Epithelial cell of prostate (primary cell): Measurements from ENCODE around the gene SH3BP5L.
"Not testable (repeated sequence)": the region's sequence is repeated elsewhere in the genome, so short reads cannot be mapped to it uniquely, and the experiment has no call there.

Source experiments
- DNase-seq: peaks from one replicate; pipeline ENCODE4 v3.0.0-alpha.2; 2011; ENCODE audit warnings: low read depth, low spot score
- H3K27ac ChIP-seq: fragments of 450-650 bp; 2 replicates; pipeline ENCODE4 v1.5.1; 2017; ENCODE audit warnings: mild to moderate bottlenecking

Gene SH3BP5L

DNA sequence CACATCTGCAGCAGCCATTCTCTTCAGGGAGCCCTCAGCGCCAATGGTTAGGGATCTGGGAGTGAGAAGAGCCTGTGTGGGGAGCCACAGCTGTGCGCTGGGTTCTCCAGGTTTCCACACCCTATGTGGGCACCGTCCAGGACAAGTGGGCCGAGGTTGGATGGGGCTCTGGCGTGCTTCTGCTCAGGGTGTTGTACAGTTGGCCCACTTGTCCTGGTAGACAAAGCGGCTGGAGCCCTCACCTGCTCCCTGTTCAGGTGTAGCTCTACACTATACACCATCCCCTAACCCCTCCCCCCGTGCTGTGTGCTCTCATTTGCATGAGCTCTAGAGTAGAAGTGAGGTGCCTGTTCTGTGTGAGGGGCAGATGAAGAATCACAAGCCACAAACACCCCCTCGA is 12.2 kb downstream of the SH3BP5L start:
- no peak overlapping the region for H3K27ac ChIP-seq
- DNase-seq, result no peak

DNA sequence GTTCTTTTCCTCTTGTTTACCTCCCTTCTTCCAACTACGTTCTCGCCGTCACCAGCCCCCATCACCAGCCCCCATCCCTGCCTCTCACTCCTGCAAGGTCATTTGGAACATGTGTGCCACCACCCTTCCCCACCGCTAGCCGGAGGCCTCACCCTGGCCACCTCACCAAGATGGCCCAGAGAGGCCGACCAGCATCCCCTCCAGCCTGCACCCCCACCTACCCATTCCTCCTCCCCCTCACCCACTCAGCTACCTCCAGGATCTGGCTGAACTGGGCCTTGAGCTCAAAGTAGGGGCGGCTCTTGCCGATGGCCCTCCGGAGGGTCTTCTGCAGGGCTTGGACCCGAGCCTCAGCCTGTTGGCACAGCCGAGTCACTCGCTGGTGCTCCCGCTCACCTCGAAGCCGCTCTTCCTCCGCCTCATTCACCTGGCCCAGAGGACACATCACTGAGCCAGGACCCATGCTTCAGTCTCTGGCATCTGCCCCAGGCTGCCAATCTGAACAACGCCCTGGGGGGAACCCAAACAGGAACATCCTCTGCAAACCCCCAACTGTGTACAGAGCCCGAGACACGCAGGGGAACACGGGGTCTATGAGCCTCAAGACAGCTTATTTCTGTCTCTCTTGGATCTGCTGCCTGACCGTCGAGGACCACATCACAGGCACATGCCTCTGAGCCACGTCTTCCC is 12.8 kb downstream of the SH3BP5L start:
- DNase-seq, result no peak

DNA sequence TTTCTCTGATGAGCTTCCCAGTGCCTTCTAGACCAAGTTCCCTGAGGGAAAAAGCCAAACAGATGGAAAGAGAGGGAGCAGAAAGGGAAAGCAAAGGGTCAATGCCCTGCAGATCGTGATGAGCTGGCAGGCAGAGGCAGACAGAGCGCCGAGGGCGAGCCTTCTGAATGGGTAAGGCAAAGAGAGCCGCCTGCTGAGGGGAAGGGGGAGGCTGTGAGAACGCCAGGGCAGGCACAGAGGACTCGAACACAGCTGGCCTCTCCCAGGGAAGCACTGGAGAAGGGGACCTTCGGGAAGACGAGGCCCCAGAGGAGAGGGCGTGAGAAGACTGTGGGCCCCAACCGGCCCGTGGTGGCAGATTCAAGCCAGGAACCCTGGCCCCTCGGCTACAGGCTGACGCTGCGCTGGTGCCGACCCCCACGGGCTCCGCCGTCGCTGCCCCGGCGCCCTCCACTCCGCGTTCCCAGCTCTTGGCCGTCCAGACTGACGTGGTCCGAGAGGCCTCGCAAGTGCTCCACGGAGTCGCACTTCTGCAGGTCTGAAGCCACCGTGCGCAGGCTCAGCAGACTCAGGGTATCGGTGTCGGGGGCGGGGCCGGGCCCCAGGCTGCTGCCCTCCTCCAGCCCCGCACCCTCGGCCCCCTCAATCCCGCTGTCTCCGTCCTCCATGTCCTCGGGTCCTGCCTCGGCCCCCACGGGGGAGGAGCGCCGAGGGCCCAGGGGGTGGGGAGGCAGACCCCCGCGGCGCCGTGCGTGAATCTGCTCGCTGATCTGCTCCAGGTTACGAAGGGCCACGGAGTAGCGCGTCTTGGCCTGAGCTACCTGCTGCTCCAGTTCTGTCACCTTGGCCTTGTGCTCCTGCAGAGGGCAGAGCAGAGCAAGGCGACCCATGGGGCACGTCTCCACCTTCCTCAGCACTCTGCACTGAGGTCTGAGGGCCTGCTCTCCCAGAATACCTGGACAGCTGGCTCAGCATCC is 13.9 kb downstream of the SH3BP5L start:
- no peak for DNase-seq
- no peak overlapping the region for H3K27ac ChIP-seq

More for the DNA sequence above, 12.8 kb downstream of the SH3BP5L start:
- H3K27ac ChIP-seq, result no peak overlapping the region

DNA sequence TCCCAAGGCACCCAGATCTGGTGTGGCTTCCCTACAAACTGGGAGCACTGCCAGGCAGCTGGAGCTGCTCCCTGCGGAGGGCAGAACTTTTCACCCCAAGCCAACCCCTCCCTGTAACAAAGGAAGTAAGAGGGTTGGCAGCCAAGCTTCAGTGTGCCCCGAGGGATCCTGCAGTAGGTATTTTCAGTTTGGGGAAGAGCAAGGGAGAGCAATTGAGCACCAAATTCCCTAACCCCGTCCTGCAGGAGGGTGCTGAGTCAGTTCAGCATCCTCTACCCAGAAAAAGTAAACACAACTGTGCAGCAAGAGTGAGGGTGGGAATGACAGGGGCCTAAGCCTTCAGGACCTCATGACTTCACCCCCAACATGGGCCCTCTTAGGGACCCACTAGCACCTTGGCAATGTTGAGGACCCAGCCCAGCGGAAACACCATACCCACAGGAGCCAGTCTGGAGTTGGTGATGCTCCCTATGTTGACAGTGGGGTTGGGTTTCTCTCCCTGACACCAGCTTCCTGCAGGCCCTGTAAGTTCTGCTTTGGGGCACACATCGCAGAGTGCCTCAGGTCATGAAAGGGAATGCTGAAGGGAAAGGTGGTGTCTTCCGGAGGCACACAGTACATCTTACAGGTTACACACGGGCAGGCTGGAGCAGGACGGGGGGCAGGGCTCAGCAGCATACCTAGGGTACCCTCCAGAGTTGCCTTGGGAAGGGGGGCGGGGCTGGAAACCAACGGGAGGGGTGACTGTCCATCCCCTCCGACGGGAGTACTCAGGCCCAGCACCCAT is 14.8 kb downstream of the SH3BP5L start:
- peak; percentile 24 for DNase-seq

GRCh38 chr1:248810000-248810726 is 15.6 kb downstream of the SH3BP5L start:
- H3K27ac ChIP-seq, result no peak overlapping the region
- no peak for DNase-seq

More for the DNA sequence above, 14.8 kb downstream of the SH3BP5L start:
- no peak overlapping the region for H3K27ac ChIP-seq

DNA sequence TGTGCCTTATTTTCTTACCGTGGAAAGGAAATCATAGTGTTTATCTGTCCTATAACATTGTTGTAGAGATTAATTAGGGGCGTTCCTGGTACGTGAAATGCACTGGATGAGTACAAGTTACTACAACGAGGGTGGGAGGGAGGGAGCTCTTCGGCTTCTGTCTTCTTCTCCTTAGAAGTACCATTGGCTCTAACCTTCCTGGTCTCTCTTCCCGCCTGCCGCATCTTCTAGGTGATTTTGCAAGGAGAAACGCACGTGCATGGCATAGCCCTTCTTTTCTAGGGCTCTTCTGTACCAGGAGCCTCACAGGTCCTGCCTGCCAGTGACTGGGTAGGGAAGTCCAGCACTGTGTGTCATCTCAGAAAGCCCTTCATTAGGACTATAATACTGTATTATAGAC is 16.8 kb downstream of the SH3BP5L start:
- no peak overlapping the region for H3K27ac ChIP-seq
- DNase-seq, result no peak

DNA sequence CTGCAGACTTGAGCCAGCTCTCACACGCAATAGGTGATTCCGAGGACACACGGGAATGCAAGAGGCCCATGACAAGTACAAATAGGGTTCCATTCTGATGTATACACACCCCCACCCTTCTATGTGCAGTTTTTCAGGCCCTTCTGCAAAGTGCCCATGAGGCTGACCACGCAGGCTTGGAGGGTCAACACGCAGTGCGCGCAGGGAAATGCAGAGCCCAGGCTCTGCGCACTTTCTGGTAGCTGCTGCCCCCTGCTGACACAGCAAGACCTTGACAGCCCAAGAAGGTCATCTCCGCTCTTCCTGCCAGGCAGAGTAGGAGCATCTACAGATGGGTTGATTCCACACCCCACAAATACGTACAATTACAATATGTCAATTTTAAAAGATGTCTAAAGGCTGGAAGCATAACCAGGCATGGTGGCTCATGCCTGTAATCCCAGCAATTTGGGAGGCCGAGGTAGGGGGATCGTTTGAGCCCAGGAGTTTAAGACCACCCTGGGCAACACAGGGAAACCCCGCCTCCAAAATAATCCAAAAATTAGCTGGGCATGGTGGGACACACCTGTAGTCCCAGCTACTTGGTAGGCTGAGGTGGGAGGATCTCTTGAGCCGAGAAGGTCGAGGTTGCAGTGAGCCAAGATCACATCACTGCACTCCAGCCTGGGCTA is 18.5 kb downstream of the SH3BP5L start:
- DNase-seq, result no peak

GRCh38 chr1:248805876-248806275 is 19.8 kb downstream of the SH3BP5L start:
- no peak for DNase-seq
- no peak overlapping the region for H3K27ac ChIP-seq

More for the DNA sequence above, 18.5 kb downstream of the SH3BP5L start:
- no peak overlapping the region for H3K27ac ChIP-seq

DNA sequence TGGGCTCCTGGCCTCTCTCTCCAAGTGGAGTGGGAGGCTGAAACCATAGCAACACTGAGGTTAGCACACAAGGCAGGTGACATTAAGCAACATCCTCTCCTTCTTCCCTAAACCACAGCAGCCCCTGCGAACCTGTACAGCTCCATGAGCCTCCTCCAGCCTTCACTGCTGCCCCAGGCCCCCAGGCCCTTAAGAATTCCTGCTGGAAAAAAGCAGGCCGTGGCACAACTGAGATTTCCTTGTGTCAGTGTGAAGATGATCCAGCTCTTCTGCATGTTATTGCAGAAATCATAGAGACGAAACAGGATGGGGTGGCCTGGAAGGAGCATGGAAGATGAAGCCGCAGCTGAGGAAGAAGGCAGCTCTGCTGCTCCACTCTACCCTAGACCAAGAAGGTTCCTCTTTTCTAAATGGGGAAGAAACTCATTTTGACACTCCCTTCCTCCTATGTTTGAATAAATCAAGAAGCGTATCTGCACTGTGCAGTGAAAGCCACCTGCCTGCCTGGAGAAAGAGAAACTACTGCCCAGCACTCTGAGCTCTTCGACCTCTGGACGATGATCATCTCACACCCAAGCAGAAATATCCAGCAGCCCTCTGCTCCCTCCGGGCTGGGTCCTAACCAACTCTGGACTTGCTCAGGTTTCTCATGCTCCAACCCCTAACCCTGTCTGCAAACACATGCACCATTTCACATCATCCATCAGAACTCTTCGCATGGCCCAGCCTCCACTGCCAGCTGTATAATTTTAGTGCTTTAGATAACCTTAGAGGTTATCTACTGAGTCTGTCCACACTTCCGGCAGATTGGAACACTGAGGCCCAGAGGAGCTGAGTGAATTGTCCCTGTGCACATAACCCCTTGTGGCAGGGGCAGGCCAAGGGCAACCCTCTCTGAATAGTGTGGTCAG is 20.7 kb downstream of the SH3BP5L start:
- no peak for DNase-seq
- no peak overlapping the region for H3K27ac ChIP-seq

- not testable (repeated sequence) for DNase-seq, H3K27ac ChIP-seq
These were observed 22.2 kb downstream of the SH3BP5L start for GRCh38 chr1:248803501-248803900.

DNA sequence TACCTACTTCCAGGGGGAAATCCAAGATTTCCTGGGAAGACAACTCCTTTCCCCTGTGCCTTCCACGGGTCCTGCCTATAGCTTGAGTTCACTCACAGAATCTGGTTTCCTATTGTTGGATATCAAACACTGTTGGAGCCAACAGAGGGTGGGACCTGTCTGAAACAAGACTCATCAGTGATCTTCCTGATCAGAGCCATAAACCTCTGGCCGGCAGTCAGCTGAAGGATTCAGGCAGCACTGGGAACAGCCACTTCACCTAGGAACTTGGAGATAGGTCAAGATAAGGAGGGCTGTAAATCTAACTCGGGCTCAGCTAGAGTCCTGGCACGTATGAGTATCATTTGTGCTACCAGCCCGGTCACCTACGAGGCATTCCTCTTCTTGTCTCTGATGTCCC is 23.3 kb downstream of the SH3BP5L start:
- DNase-seq, result no peak
- no peak overlapping the region for H3K27ac ChIP-seq

- H3K27ac ChIP-seq, result no peak overlapping the region
- no peak for DNase-seq
These were observed 25.3 kb downstream of the SH3BP5L start for GRCh38 chr1:248800459-248800858.

GRCh38 chr1:248798791-248799190 is 26.9 kb downstream of the SH3BP5L start:
- H3K27ac ChIP-seq, result no peak overlapping the region
- DNase-seq, result no peak

DNA sequence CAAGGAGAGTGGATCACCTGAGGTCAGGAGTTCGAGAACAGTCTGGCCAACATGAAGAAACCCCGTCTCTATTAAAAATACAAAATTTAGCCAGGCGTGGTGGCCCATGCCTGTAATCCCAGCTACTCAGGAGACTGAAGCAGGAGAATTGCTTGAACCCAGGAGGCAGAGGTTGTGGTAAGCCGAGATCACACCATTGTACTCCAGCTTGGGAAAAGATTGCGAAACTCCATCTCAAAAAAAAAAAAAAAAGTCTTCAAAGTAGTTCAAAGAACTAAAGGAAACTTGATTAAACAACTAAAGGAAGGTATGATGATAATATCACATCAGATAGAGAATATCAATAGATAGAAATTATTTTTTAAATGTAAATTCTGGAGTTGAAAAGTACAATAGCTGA is 31.1 kb downstream of the SH3BP5L start:
- not testable (repeated sequence) for H3K27ac ChIP-seq, DNase-seq

DNA sequence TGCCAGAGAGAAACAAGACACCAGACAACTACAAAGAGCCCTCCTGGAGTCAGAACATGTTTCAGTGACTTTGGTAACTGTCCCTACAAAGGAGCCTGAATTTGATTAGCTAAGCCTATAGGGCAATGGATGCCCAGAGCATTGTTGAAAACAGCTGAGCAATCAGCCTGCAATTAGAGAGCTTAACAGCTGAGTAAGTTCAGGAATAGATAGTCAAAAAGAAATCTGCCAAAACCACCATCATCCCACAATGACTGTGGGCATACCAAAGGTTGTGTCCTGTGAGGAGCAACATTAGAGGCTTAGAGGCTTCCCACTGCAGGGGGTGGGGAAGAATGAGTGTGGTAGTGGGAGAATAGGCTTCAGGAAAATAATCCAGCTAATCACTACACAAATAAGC is 32.1 kb downstream of the SH3BP5L start:
- DNase-seq, result no peak
- H3K27ac ChIP-seq, result peak overlapping the region; percentile 30

DNA sequence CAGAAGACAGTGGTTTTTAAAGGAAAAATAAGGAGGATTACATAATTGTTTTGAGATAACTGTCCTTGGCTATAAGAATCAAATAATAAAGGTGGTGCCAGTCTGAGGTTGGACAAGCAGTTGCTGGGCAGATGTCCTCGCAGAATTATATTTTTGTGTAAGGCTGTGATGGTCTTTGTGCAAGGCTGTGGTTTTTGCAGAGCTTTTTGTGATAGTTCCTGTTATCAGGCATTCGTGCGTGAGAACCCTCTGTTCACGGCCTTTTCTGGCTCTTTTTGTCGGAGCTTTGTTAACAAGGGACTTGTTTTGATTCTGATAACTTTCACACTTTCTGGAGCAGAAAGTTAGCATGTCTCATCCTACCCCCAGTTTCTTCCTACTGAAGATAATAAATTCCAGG is 33.4 kb downstream of the SH3BP5L start:
- no peak for DNase-seq
- no peak overlapping the region for H3K27ac ChIP-seq

DNA sequence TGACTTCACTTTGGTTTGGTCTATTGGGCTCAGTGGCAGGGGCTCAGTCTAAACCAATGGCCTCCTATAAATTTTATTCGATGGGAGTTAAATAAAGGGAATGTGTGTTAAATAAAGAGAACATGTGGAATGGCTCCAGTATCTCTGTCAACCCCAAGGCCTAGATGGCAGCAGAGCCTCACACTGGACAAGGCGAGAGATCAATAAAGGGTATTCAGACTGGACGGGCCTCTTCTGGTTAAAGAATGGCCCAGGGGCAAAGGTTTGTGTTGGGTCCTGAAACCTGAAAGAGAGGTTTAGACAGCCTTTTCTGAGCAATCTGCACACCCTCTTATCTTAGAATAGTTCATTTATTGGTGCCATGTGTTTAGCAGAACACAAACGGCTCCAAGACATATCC is 34.7 kb downstream of the SH3BP5L start:
- no peak overlapping the region for H3K27ac ChIP-seq
- no peak for DNase-seq

DNA sequence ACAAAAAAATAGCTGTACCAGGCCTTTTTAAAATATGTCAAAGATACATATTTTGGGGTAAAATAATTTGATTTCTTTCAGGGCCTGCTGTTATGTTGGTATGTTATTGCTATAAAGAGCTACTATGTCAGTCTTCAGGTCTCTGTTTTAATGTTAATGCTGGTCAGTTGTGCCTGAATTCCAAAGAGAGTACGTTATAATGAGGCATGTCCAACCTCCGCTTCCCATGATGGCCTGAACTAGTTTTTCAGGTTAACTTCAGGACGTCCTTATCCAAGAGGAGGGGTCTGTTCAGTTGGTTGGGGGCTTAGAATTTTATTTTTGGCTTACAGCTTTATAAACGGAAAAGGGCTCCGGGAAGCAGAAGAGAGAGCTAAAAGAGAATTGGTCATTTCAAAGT is 35.3 kb downstream of the SH3BP5L start:
- H3K27ac ChIP-seq, result peak overlapping the region; percentile 37
- no peak for DNase-seq
